Activated CD8-positive, alpha-beta memory T cell treated with anti-CD3 and anti-CD28 coated beads, Interleukin-2, amount 10 ng/mL, durations not matched to agents 7 days and 5 days (primary cell): ENCODE results near the gene RAB20. TPM values are rescaled to one million over a fixed set of nuclear protein-coding genes. Genes with fewer than 3 reads are reported as not detected.
"Not testable (repeated sequence)": the region's sequence is repeated elsewhere in the genome, so short reads cannot be mapped to it uniquely, and the experiment has no call there.

ENCODE experiments used
- ATAC-seq: fragments of 150-1000 bp; cut with Tn5 transposase; one replicate; pipeline ENCODE4 v1.10.0; 2021; ENCODE audit warnings: moderate library complexity
- CTCF ChIA-PET: fragments of 350-600 bp; sonication (Branson Sonifier 250); formaldehyde crosslinking; loops from one replicate; lab custom pipeline; 2021; ENCODE audit warnings: antibody characterized with exemption; lab: Charles Lee
- DNase-seq: peaks from one replicate; pipeline ENCODE4 v3.0.0-alpha.2; 2020
- H3K27ac Mint-ChIP-seq: one replicate; pipeline ENCODE4 v1.8.0; 2021; ENCODE audit warnings: mild to moderate bottlenecking, mixed read lengths
- H3K27me3 Mint-ChIP-seq: one replicate; pipeline ENCODE4 v1.8.0; 2021; ENCODE audit warnings: mixed read lengths
- H3K36me3 Mint-ChIP-seq: one replicate; pipeline ENCODE4 v1.8.0; 2021; ENCODE audit warnings: mild to moderate bottlenecking, mixed read lengths
- H3K4me1 Mint-ChIP-seq: one replicate; pipeline ENCODE4 v1.8.0; 2021; ENCODE audit warnings: mixed read lengths
- H3K4me3 Mint-ChIP-seq: one replicate; pipeline ENCODE4 v1.8.0; 2021; ENCODE audit warnings: mild to moderate bottlenecking, moderate library complexity, mixed read lengths
- H3K9me3 Mint-ChIP-seq: one replicate; pipeline ENCODE4 v1.8.0; 2022; ENCODE audit warnings: low read depth, mixed read lengths
- total RNA-seq, 2 experiments: library from RNA; stranded (reverse); gene quantifications; one replicate each; pipeline ENCODE4 v1.2.3, GENCODE V29; 2021

Gene RAB20
- total RNA-seq, 2 experiments from 2014 or later, result 1.1 to 3.8 TPM

DNA sequence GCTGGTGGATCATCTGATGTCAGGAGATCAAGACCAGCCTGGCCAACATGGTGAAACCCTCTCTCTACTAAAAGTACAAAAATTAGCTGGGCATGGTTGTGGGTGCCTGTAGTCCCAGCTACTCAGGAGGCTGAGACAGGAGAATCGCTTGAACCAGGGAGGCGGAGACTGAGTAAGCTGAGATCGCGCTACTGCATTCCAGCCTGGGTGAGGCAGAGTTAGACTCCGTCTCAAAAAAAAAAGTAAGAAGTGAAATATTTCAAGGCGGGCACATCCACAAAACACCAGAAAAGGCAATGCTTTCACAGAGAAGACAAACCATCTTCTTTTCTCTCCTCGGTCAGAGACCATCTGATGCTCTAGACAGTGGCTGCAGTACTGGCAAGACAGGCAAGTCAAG lies 8.4 kb upstream of the RAB20 start:
- H3K27me3 Mint-ChIP-seq, result peaks cover 77% of the 10 kb centered on the region
- CTCF ChIA-PET, H3K4me1 Mint-ChIP-seq, H3K36me3 Mint-ChIP-seq, H3K27ac Mint-ChIP-seq, H3K4me3 Mint-ChIP-seq, ATAC-seq, DNase-seq, H3K9me3 Mint-ChIP-seq: not testable (repeated sequence)

DNA sequence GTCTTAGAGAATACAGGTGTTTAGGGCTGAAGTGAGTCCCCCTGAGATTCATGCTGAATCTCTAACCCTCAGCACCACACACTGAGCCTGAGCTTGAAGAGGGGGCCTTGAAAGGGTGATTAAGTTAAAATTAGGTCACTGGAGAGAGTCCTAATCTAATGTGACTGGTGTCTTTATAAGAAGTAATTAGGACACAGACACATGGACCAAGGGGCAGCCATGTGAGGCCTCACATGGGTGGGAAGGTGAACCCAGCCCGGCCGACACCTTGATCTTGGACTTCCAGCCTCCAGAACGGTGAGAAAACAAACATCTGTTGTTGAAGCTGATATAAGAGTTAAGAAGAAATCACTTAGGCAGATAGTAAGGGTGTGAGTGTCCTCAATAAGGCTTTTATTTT lies 7.1 kb upstream of the RAB20 start:
- Mint-ChIP-seq H3K27me3 (peaks cover 76% of the 10 kb centered on the region), H3K4me1 (peaks cover 4% of the 10 kb centered on the region), H3K36me3 (peaks cover 2% of the 10 kb centered on the region), H3K27ac (no peak overlapping the region), H3K4me3 (no peak overlapping the region), H3K9me3 (no peaks in the 10 kb centered on the region)
- ATAC-seq (no peak), DNase-seq (no peak)
- CTCF ChIA-PET, result no interaction called here

DNA sequence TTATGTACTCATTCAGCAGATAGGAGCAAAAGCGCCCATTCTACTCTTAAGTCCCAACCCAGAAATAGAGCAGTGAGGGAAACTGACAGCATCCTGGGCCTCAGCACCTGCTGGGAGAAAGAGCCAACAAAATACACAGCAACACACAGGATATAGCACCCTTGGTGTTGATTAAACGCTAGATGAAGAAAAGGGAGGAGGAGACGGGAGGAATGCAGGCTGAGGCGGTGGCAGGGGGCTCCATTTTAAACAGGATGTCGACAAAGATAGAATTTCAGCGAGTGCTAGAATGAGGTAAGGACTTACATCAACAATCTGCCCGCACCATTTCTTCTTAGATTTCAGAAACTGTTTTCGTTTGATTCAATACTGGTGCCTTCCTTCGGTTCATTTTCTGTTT lies 4.6 kb upstream of the RAB20 start:
- ATAC-seq (no peak), DNase-seq (no peak)
- Mint-ChIP-seq H3K36me3 (peaks cover 3% of the 10 kb centered on the region), H3K4me1 (peaks cover 20% of the 10 kb centered on the region), H3K9me3 (no peaks in the 10 kb centered on the region), H3K27me3 (peaks cover 72% of the 10 kb centered on the region), H3K27ac (no peak overlapping the region), H3K4me3 (no peak overlapping the region)
- CTCF ChIA-PET, result no interaction called here

DNA sequence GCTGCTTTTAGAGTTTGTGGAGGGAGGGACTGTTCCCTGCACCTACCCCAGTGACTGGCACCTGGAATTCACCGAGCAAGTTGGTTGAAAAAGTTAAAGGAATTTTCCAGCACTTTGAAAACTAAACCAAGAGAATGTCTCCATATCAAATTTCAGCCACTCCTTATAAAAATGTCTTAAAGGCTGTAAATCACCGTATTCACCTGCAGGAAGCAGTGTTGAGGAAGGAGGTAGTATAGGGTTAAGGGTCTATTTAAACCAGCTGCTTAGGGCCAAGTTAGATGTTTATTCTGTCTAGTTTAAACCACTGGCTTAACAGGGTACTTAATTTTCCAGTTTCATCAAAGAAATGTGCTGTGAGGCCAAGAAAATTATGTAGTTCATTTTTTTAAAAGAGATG lies 3.8 kb upstream of the RAB20 start:
- CTCF ChIA-PET, result no interaction called here
- Mint-ChIP-seq H3K4me3 (no peak overlapping the region), H3K9me3 (no peaks in the 10 kb centered on the region), H3K36me3 (peaks cover 3% of the 10 kb centered on the region), H3K27ac (no peak overlapping the region), H3K27me3 (peaks cover 75% of the 10 kb centered on the region), H3K4me1 (peaks cover 26% of the 10 kb centered on the region)
- DNase-seq (peak; percentile 16), ATAC-seq (no peak)

DNA sequence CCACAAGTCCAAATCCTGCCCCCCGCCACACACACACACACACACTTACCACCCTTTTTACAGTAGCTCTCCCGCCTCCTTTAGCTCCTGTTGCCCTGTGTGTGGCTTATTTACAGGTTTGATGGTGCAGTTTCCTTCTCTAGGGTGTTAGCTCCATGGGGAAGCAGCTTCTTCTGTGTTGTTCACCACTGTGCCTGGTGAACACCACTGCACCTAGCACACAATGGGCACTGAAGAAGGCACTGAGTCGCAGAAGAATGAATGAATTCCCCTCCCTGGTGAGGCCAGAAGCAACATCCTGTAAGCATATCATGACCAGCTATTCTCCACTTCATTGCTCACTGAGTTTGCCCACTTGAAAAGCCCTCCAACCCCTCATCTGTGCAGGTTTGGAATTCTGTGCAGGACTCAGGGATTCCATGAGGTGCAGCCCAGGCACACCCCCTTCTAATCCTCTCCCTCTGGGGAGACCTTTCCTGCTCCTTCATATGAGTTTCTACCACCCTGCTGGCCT lies 3.0 kb upstream of the RAB20 start:
- Mint-ChIP-seq H3K9me3 (no peaks in the 10 kb centered on the region), H3K36me3 (peaks cover 3% of the 10 kb centered on the region), H3K27me3 (peaks cover 72% of the 10 kb centered on the region), H3K4me3 (no peak overlapping the region), H3K4me1 (peaks cover 29% of the 10 kb centered on the region), H3K27ac (no peak overlapping the region)
- ATAC-seq (no peak), DNase-seq (peak; percentile 23)
- CTCF ChIA-PET, result interaction anchor here (0.6 to 1.8 kb wide), 3 partner anchors 29 to 406 kb away, joined by 5 to 6 read pairs (median 5); no protein-coding TSS in a partner anchor

DNA sequence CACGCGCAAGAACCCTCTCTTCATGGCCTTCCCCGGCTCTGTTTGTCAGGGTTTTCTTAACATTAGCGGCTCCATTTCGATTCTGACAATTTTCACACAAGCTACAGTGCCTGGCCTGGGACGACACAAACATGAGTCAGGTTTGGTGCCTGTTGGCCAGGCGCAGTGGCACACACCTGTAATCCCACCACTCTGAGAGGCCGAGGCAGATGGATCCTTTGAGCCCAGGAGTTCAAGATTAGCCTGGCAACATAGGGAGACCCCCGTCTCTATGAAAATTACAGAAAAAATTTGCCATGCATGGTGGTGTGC lies 1.9 kb upstream of the RAB20 start:
- Mint-ChIP-seq H3K36me3 (peaks cover 4% of the 10 kb centered on the region), H3K9me3 (no peaks in the 10 kb centered on the region)
- CTCF ChIA-PET, result interaction anchor here (1.5 to 1.8 kb wide), 2 partner anchors 30 to 108 kb away, joined by 5 to 6 read pairs; no protein-coding TSS in a partner anchor

DNA sequence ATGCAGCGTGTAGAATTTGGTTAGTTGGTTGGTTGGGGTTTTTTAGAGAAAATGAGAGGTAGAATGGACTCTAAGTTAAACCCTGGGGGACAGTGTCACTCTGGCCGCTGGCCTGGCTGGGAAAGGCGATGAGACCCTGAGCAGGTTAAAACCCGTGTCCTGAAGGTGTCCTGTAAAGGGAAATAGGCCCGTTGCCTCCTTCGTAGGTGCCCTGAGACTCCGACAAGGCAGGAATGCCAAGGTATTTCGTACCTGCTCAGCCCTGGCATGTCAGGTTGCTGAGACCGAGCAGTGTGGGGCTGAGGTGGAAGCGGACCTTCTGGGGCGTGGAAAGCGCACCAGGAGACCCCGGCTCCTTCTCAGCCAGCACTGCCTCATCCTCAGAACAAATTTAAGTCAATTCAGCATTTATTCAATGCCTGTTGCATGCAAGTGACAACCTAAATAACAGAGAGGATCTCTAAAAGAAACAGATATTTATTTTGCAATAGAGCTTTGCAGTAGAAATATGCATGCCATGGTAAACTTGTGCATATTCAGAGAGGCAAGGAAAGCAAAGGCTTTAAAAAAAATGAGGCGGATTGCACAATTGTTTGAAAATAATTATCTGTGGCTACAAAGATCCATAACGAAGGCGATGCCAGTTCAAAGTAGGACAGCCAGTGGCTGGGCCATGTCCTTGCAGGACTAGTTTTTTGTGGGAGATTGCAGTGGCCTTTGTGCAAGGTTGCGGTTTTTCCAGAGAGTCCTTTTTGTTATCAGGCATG lies 1.4 kb upstream of the RAB20 start:
- Mint-ChIP-seq H3K36me3 (peaks cover 4% of the 10 kb centered on the region), H3K4me1 (peaks cover 29% of the 10 kb centered on the region), H3K27ac (no peak overlapping the region), H3K4me3 (peak overlapping the region; percentile 86), H3K9me3 (no peaks in the 10 kb centered on the region), H3K27me3 (peaks cover 58% of the 10 kb centered on the region)
- CTCF ChIA-PET, result interaction anchor here (1.3 to 1.8 kb wide), 4 partner anchors 31 to 353 kb away, joined by 3 to 6 read pairs (median 4); no protein-coding TSS in a partner anchor
- DNase-seq (no peak), ATAC-seq (no peak)

More for the DNA sequence above, 1.9 kb upstream of the RAB20 start:
- no peak for DNase-seq
- ATAC-seq, result no peak
- Mint-ChIP-seq H3K27me3 (peaks cover 62% of the 10 kb centered on the region), H3K27ac (no peak overlapping the region), H3K4me1 (peaks cover 29% of the 10 kb centered on the region), H3K4me3 (peak overlapping the region; percentile 32)

DNA sequence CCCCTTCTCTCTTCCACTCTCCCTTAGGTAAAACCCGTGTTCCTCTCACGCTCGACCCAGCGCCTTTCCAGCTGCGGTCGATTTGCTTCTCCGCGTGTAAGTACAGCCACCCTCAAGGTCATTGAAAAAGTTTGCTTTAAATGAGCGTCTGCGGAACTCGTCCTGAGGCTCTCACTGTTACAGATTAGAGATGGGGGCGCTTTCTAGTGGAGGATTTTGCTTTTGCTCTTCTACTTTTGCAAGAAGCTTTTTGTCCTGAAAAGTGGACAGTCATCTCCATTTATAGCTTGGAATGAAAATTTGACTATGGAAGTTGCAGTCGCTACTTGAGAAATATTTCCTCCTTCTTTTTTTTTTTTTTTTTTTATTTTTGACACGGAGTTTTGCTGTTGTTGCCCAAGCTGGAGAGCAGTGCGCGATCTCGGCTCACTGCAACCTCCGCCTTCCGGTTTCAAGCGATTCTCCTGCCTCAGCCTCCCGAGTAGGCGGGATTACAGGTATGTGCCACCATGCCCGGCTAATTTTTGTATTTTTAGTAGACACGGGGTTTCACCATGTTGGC lies 595 bp upstream of the RAB20 start:
- H3K27me3 Mint-ChIP-seq, result peaks cover 52% of the 10 kb centered on the region
- DNase-seq (no peak), ATAC-seq (no peak)
- CTCF ChIA-PET, result interaction anchor here (1.3 to 1.5 kb wide), 2 partner anchors 107 to 353 kb away, joined by 3 to 4 read pairs; no protein-coding TSS in a partner anchor
- H3K27ac Mint-ChIP-seq, result peak overlapping the region; percentile 69
- no peaks in the 10 kb centered on the region for H3K9me3 Mint-ChIP-seq
- H3K4me1 Mint-ChIP-seq, result peaks cover 29% of the 10 kb centered on the region
- H3K36me3 Mint-ChIP-seq, result peaks cover 5% of the 10 kb centered on the region
- peak overlapping the region; percentile 86 for H3K4me3 Mint-ChIP-seq

DNA sequence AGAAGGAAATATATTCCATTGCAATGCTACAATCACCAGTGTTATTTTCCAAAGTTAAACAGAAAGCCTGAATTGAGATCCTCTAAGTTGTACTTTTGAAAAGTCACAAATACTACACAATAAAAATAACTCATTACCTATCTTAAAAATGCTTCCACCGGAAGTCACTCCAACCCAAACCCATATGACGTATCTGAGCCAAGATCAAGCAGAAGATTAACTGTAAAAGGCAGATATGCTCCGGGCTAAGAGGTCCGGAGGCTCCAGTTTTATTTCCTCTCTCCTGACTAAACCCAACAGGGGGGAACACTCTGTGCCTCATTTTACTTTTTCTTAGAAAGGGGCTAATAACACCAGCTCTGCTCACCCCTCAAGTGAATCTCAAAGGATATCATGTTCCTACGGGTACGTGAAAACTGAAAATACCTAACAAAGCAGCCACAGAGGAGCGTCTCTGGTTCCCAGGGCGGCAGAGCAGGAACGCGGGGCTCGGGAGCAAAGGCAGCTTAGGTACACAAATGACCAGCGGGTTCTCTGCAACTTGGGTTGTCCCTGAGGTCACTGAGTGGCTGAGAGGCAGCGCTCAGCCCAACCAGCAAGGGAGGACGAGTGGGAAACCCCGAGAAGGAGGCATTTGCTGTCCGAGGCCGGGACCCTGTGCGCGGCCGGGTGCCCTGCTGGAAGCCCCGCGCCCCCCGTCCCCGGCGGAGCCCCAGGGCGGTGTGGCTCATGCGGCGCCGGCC lies 750 bp downstream of the RAB20 start:
- Mint-ChIP-seq H3K9me3 (no peaks in the 10 kb centered on the region), H3K27me3 (peaks cover 49% of the 10 kb centered on the region), H3K27ac (peak overlapping the region; percentile 20), H3K4me3 (peak overlapping the region; percentile 86), H3K4me1 (peaks cover 32% of the 10 kb centered on the region), H3K36me3 (peaks cover 10% of the 10 kb centered on the region)
- CTCF ChIA-PET, result interaction anchor here (1.5 to 1.6 kb wide), 2 partner anchors 105 kb away, joined by 4 to 5 read pairs; no protein-coding TSS in a partner anchor
- ATAC-seq (peak; percentile 15), DNase-seq (no peak)

DNA sequence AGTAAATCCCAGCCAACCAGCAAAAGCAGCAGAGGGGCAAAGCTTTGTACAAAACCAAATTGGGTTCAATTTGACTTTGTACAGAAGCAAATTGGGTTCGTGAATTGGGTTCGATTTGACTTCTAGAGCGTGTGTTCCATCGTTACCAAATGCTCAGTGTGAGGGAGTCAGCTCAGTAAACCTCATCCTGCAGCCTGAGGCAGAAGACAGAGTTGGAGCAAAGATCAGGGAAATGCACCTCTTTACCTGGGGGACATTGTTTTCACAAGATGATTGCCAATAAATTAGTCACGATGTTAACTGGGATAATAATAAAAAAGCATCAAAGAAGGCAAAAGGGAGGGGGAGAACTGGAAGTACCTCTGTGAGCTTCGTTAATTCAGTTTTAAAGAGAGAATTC lies 1.5 kb downstream of the RAB20 start:
- DNase-seq (no peak), ATAC-seq (no peak)
- H3K27ac Mint-ChIP-seq, result no peak overlapping the region
- H3K36me3 Mint-ChIP-seq, result peaks cover 10% of the 10 kb centered on the region
- H3K4me1 Mint-ChIP-seq, result peaks cover 32% of the 10 kb centered on the region
- peaks cover 41% of the 10 kb centered on the region for H3K27me3 Mint-ChIP-seq
- CTCF ChIA-PET, result interaction anchor here (1.6 kb wide), 1 partner anchor 104 kb away, joined by 5 read pairs; no protein-coding TSS in a partner anchor
- H3K9me3 Mint-ChIP-seq, result no peaks in the 10 kb centered on the region
- H3K4me3 Mint-ChIP-seq, result no peak overlapping the region

DNA sequence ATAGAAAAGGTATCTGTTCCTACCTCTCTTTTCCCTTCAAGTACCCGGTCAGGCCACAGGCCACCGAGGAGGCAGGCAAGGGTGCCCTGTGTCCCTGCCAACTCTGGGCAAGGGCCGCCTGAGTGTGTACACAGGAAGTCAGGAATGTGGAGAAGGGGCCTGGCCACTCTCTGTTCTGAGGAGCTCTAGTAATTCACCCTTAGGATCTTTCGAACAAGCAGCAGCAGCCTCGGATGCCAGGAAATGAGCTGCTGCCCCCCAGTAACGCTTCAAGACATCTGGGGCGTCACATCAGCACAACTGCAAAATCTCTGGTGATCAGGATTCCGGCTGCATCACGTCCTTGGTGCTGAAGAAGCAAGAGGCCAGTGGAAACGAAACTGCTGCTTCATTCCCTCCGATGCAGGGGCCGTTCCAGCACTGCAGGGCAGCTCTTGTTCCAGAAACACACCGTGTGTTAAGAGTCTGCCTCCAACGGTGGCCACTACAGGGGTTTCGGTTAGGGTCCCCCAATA lies 2.0 kb downstream of the RAB20 start:
- H3K9me3 Mint-ChIP-seq, result no peaks in the 10 kb centered on the region
- H3K4me1 Mint-ChIP-seq, result peaks cover 32% of the 10 kb centered on the region
- peaks cover 36% of the 10 kb centered on the region for H3K27me3 Mint-ChIP-seq
- no peak overlapping the region for H3K4me3 Mint-ChIP-seq
- peaks cover 10% of the 10 kb centered on the region for H3K36me3 Mint-ChIP-seq
- no peak overlapping the region for H3K27ac Mint-ChIP-seq
- CTCF ChIA-PET, result interaction anchor here (1.6 kb wide), 1 partner anchor 104 kb away, joined by 5 read pairs; no protein-coding TSS in a partner anchor
- ATAC-seq (no peak), DNase-seq (no peak)

DNA sequence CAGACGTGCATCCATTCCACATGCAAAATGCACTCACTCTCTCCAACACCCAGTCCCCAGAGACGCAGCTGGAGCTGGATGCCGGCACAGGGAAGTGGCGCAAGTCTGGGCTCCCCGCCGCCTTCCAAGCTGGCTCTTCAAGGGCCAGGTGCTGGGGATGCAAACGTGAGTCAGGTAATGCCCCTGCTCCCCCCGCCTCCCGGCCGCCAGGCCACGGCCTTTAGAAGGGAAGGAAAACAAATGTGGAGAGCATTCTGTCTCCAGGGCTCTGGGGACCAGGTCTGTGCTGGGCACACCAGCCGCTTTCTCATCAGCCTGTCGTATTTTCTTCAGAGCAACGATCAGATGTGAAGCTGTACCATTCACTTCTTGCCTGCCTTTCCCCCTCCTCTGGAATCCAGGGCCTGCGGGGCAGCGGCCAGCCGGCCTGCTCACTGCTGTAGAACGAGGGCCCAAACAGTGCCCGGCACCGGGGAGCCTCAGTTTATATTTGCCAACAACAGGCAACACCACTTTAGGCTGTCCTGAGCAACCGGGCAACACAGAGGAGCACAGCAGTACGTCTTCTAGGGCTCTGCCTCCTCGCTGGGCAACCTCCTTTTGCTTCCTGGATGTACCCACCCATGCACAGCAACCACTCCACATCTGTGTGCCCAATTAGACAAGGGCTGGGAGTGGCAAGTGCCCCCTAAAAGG lies 3.8 kb downstream of the RAB20 start:
- no peak overlapping the region for H3K27ac Mint-ChIP-seq
- peaks cover 20% of the 10 kb centered on the region for H3K4me1 Mint-ChIP-seq
- H3K9me3 Mint-ChIP-seq, result no peaks in the 10 kb centered on the region
- no peak overlapping the region for H3K4me3 Mint-ChIP-seq
- no peak for ATAC-seq
- no peak for DNase-seq
- CTCF ChIA-PET, result no interaction called here
- H3K36me3 Mint-ChIP-seq, result peaks cover 8% of the 10 kb centered on the region
- peaks cover 19% of the 10 kb centered on the region for H3K27me3 Mint-ChIP-seq
